Tibial nerve (tissue), 4 donors: ENCODE results near the gene LUC7L2. TPM values are rescaled to one million over a fixed set of nuclear protein-coding genes. Genes with fewer than 3 reads are reported as not detected.

Experiments used
- DNase-seq, 2 donors: peaks; one replicate each; pipeline ENCODE4 v3.0.0-alpha.2; 2019; ENCODE audit warnings: low spot score in 2 of 2
- H3K27ac ChIP-seq, 4 donors: fragments of 200-600 bp; sonication (generic) in 3 of 4; one replicate each; pipeline ENCODE4 v1.5.1; 2017 to 2019; ENCODE audit warnings: mild to moderate bottlenecking in 1 of 4
- H3K27me3 ChIP-seq, 2 donors: fragments of 200-600 bp; sonication (generic) in 1 of 2; one replicate each; pipeline versions ENCODE4 v1.5.1 to v1.6.0; 2017 to 2019
- H3K36me3 ChIP-seq, 3 donors: fragments of 200-600 bp; sonication (generic); one replicate each; pipeline ENCODE4 v1.5.1; 2018 to 2019
- H3K4me1 ChIP-seq, 4 donors: fragments of 200-600 bp; sonication (generic) in 3 of 4; one replicate each; pipeline ENCODE4 v1.5.1; 2017 to 2019
- H3K4me3 ChIP-seq, 4 donors: fragments of 200-600 bp; sonication (generic) in 3 of 4; one replicate each; pipeline ENCODE4 v1.5.1; 2017 to 2019; ENCODE audit warnings: mild to moderate bottlenecking in 1 of 4, moderate library complexity in 1 of 4
- H3K9me3 ChIP-seq, 4 donors: fragments of 200-600 bp; sonication (generic) in 3 of 4; one replicate each; pipeline ENCODE4 v1.5.1; 2017 to 2019
- EP300 ChIP-seq, 2 donors: sonication (generic); formaldehyde crosslinking; IDR thresholded peaks; one replicate each; pipeline ENCODE4 v1.6.1; 2017; ENCODE audit warnings: antibody characterized with exemption in 2 of 2, mild to moderate bottlenecking in 1 of 2
- POLR2A ChIP-seq, 2 donors: fragments of 450-650 bp; IDR thresholded peaks; one replicate each; pipeline ENCODE4 v1.6.1; 2017; ENCODE audit warnings: antibody characterized with exemption in 2 of 2, mild to moderate bottlenecking in 2 of 2, moderate library complexity in 2 of 2
- WGBS, 2 donors: methylation state at CpG; one replicate each; pipeline ENCODE4 v1.1.5; 2018; 5-methylcytosine and 5-hydroxymethylcytosine counted together
- total RNA-seq, 4 donors: library from RNA; depleted of rRNA; stranded (reverse); fragments of >200 nt; gene quantifications; one replicate each; pipeline ENCODE4 v1.1.0, GENCODE V29; 2016
- TF ChIP-seq, protein P1 (sequence below), 5 experiments: fragments of 200-600 bp in 3 of 5; fragments of 450-650 bp in 2 of 5; sonication (generic) in 3 of 5; IDR thresholded peaks; one replicate each; pipeline ENCODE4 v1.5.1; 2016 to 2019; ENCODE audit warnings: antibody characterized with exemption in 5 of 5, mild to moderate bottlenecking in 3 of 5, moderate library complexity in 2 of 5

LUC7L2 gene
- total RNA-seq, 4 donors from 2014 or later = 76.2 to 107 (median 102) TPM

- WGBS, 2 donors = 6 to 8% methylated on average over 29 to 39 of the region's 39 CpGs
- TF ChIP-seq POLR2A (IDR thresholded peaks at IDR 0.05) (no peak), EP300 (IDR thresholded peaks at IDR 0.05) (no peak)
- TF ChIP-seq, protein P1, sequence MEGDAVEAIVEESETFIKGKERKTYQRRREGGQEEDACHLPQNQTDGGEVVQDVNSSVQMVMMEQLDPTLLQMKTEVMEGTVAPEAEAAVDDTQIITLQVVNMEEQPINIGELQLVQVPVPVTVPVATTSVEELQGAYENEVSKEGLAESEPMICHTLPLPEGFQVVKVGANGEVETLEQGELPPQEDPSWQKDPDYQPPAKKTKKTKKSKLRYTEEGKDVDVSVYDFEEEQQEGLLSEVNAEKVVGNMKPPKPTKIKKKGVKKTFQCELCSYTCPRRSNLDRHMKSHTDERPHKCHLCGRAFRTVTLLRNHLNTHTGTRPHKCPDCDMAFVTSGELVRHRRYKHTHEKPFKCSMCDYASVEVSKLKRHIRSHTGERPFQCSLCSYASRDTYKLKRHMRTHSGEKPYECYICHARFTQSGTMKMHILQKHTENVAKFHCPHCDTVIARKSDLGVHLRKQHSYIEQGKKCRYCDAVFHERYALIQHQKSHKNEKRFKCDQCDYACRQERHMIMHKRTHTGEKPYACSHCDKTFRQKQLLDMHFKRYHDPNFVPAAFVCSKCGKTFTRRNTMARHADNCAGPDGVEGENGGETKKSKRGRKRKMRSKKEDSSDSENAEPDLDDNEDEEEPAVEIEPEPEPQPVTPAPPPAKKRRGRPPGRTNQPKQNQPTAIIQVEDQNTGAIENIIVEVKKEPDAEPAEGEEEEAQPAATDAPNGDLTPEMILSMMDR (IDR thresholded peaks at IDR 0.05) = no peak
- no peak for DNase-seq
Observed at GRCh38 chr7:139358541-139359365, 941 bp upstream of the LUC7L2 start.

GRCh38 chr7:139360210-139360947 is 685 bp downstream of the LUC7L2 start:
- WGBS, 2 donors = 1% methylated on average over 22 to 38 of the region's 47 CpGs
- H3K9me3 ChIP-seq = no peaks in the 10 kb centered on the region
- H3K4me3 ChIP-seq = peak overlapping the region; percentile 67 to 80 (median 72)
- peak; percentile 97 to 98 for DNase-seq
- H3K4me1 ChIP-seq = peaks cover 0 to 54% (median 25%) of the 10 kb centered on the region in 4 donors
- H3K27ac ChIP-seq = peak overlapping the region; percentile 98 to 100 (median 98)
- TF ChIP-seq POLR2A (IDR thresholded peaks at IDR 0.05) (peak; percentile 71 to 80), EP300 (IDR thresholded peaks at IDR 0.05) (peak; percentile 39 to 82)
- TF ChIP-seq, protein P1 (IDR thresholded peaks at IDR 0.05) = no peak
- H3K27me3 ChIP-seq = no peaks in the 10 kb centered on the region
- H3K36me3 ChIP-seq = peaks cover 0 to 2% (median 0%) of the 10 kb centered on the region in 3 donors

More at GRCh38 chr7:139358541-139359365, 941 bp upstream of the LUC7L2 start:
- no peaks in the 10 kb centered on the region for H3K27me3 ChIP-seq
- H3K4me1 ChIP-seq = peaks cover 0 to 39% (median 25%) of the 10 kb centered on the region in 4 donors
- no peaks in the 10 kb centered on the region for H3K9me3 ChIP-seq
- H3K27ac ChIP-seq = peak overlapping the region; percentile 98 to 100 (median 98)
- H3K4me3 ChIP-seq = peak overlapping the region; percentile 67 to 80 (median 72)
- no peaks in the 10 kb centered on the region for H3K36me3 ChIP-seq

- H3K27me3 ChIP-seq = no peaks in the 10 kb centered on the region
Observed at GRCh38 chr7:139360948-139361307, 1.2 kb downstream of the LUC7L2 start.

GRCh38 chr7:139361523-139361922 is 1.8 kb downstream of the LUC7L2 start:
- Histone ChIP-seq H3K4me3 (peak overlapping the region; percentile 67 to 80 (median 72)), H3K36me3 (peaks cover 0 to 9% (median 0%) of the 10 kb centered on the region in 3 donors), H3K9me3 (no peaks in the 10 kb centered on the region), H3K27ac (peak overlapping the region; percentile 98 to 100 (median 98)), H3K27me3 (no peaks in the 10 kb centered on the region), H3K4me1 (peaks cover 0 to 65% (median 26%) of the 10 kb centered on the region in 4 donors)
- no peak for TF ChIP-seq POLR2A (IDR thresholded peaks at IDR 0.05)
- TF ChIP-seq, protein P1 (IDR thresholded peaks at IDR 0.05) = no peak
- TF ChIP-seq EP300 (IDR thresholded peaks at IDR 0.05) = no peak
- 11 to 13% methylated on average over 3 of the region's 3 CpGs for WGBS, 2 donors
- DNase-seq = no peak

More at GRCh38 chr7:139360948-139361307, 1.2 kb downstream of the LUC7L2 start:
- 1% methylated on average over 2 of the region's 2 CpGs for WGBS, 2 donors
- H3K9me3 ChIP-seq = no peaks in the 10 kb centered on the region
- DNase-seq = no peak
- H3K4me3 ChIP-seq = peak overlapping the region; percentile 67 to 80 (median 72)
- TF ChIP-seq, protein P1 (IDR thresholded peaks at IDR 0.05) = no peak
- TF ChIP-seq EP300 (IDR thresholded peaks at IDR 0.05) = no peak
- no peak for TF ChIP-seq POLR2A (IDR thresholded peaks at IDR 0.05)
- H3K27ac ChIP-seq = peak overlapping the region; percentile 98 to 100 (median 98)
- peaks cover 0 to 59% (median 26%) of the 10 kb centered on the region in 4 donors for H3K4me1 ChIP-seq
- H3K36me3 ChIP-seq = peaks cover 0 to 7% (median 0%) of the 10 kb centered on the region in 3 donors
